Cardiac muscle cell (in vitro differentiated cells and primary cell): ENCODE results near the gene OGG1. TPM values are rescaled to one million over a fixed set of nuclear protein-coding genes. Genes with fewer than 3 reads are reported as not detected.

Source experiments
- DNase-seq, 2 donors: peaks; one replicate each; pipeline versions ENCODE4 v3.0.0 to v3.0.0-alpha.2; 2010 to 2017; ENCODE audit warnings: low read depth in 1 of 2, low spot score in 1 of 2
- H3K27ac ChIP-seq: fragments of 200-600 bp; sonication (generic); 2 replicates; pipeline ENCODE4 v1.5.1; 2016
- H3K27me3 ChIP-seq: fragments of 200-600 bp; sonication (generic); 2 replicates; pipeline ENCODE4 v1.6.0; 2016; ENCODE audit warnings: control low read depth
- H3K36me3 ChIP-seq: fragments of 200-600 bp; sonication (generic); 2 replicates; pipeline ENCODE4 v1.5.1; 2016; ENCODE audit warnings: control low read depth
- H3K4me1 ChIP-seq: fragments of 200-600 bp; sonication (generic); 2 replicates; pipeline ENCODE4 v1.8.1; 2017; ENCODE audit warnings: low read depth, mild to moderate bottlenecking, mixed run types
- H3K4me3 ChIP-seq: fragments of 200-600 bp; sonication (generic); 2 replicates; pipeline ENCODE4 v1.5.1; 2016; ENCODE audit warnings: mild to moderate bottlenecking
- H3K9me3 ChIP-seq: fragments of 200-600 bp; sonication (generic); 2 replicates; pipeline ENCODE4 v1.5.1; 2017; ENCODE audit warnings: low read depth, mild to moderate bottlenecking, control low read depth
- CTCF ChIP-seq: IDR thresholded peaks from 2 replicates; pipeline ENCODE4 v1.5.1; 2012; ENCODE audit warnings: low read depth, mild to moderate bottlenecking, low read length
- polyA plus RNA-seq: library from polyadenylated mRNA; unstranded; fragments of >200 nt; fragmentation: Nextera tagmentation; extraction: Ambion mirVana; gene quantifications from 2 replicates; pipeline ENCODE4 v1.2.1, GENCODE V29; 2016
- total RNA-seq: library from RNA; depleted of rRNA; stranded (reverse); fragments of >200 nt; gene quantifications from 2 replicates; pipeline ENCODE4 v1.2.3, GENCODE V29; 2016

The OGG1 gene
- total and polyA plus RNA-seq, 2 experiments from 2014 or later = 32.1 to 45.9 TPM

- Histone ChIP-seq H3K27me3 (no peaks in the 10 kb centered on the region), H3K27ac (no peak overlapping the region), H3K36me3 (peaks cover 50% of the 10 kb centered on the region), H3K4me1 (peaks cover 5% of the 10 kb centered on the region), H3K9me3 (no peaks in the 10 kb centered on the region), H3K4me3 (no peak overlapping the region)
- no peak for TF ChIP-seq CTCF
- peak in 1 of 2 donors; percentile 94 for DNase-seq
These were observed 3.4 kb upstream of the OGG1 start for GRCh38 chr3:9746330-9746729.

- TF ChIP-seq CTCF = no peak
- Histone ChIP-seq H3K4me3 (no peak overlapping the region), H3K27me3 (no peaks in the 10 kb centered on the region), H3K27ac (no peak overlapping the region), H3K4me1 (peaks cover 5% of the 10 kb centered on the region), H3K36me3 (peaks cover 49% of the 10 kb centered on the region), H3K9me3 (no peaks in the 10 kb centered on the region)
- peak in 1 of 2 donors; percentile 55 for DNase-seq
These were observed 2.5 kb upstream of the OGG1 start for GRCh38 chr3:9747267-9747666.

GRCh38 chr3:9748031-9748430 is 1.7 kb upstream of the OGG1 start:
- no peak overlapping the region for H3K4me3 ChIP-seq
- no peaks in the 10 kb centered on the region for H3K27me3 ChIP-seq
- H3K4me1 ChIP-seq = peaks cover 5% of the 10 kb centered on the region
- no peak overlapping the region for H3K27ac ChIP-seq
- H3K36me3 ChIP-seq = peaks cover 42% of the 10 kb centered on the region
- no peaks in the 10 kb centered on the region for H3K9me3 ChIP-seq
- no peak for TF ChIP-seq CTCF
- DNase-seq = no peak

GRCh38 chr3:9749296-9749644 is 482 bp upstream of the OGG1 start:
- H3K27me3 ChIP-seq = no peaks in the 10 kb centered on the region
- no peak for DNase-seq
- peak overlapping the region; percentile 44 for H3K4me3 ChIP-seq
- TF ChIP-seq CTCF = no peak
- no peaks in the 10 kb centered on the region for H3K9me3 ChIP-seq
- H3K27ac ChIP-seq = peak overlapping the region; percentile 79
- peaks cover 5% of the 10 kb centered on the region for H3K4me1 ChIP-seq
- peaks cover 31% of the 10 kb centered on the region for H3K36me3 ChIP-seq

GRCh38 chr3:9750556-9751411 is 1.0 kb downstream of the OGG1 start:
- no peak for DNase-seq
- no peak for TF ChIP-seq CTCF
- peaks cover 5% of the 10 kb centered on the region for H3K4me1 ChIP-seq
- peak overlapping the region; percentile 18 for H3K27ac ChIP-seq
- no peaks in the 10 kb centered on the region for H3K27me3 ChIP-seq
- peaks cover 20% of the 10 kb centered on the region for H3K36me3 ChIP-seq
- no peaks in the 10 kb centered on the region for H3K9me3 ChIP-seq
- H3K4me3 ChIP-seq = peak overlapping the region; percentile 44
